Midbrain (tissue), 1 donor: ENCODE data around the gene NPAS3.

ENCODE experiments used
- DNase-seq: peaks from one replicate; lab custom pipeline; 2025; lab: John Stamatoyannopoulos, UW

The NPAS3 gene

GRCh38 chr14:33836203-33836899 lies 897.7 kb downstream of the NPAS3 start:
- no peak for DNase-seq

- DNase-seq, result no peak
Measured at GRCh38 chr14:33836900-33837577, 898.4 kb downstream of the NPAS3 start.

GRCh38 chr14:33837943-33838683 lies 899.4 kb downstream of the NPAS3 start:
- no peak for DNase-seq

- DNase-seq, result peak; percentile 85
Measured at GRCh38 chr14:33839193-33840076, 900.8 kb downstream of the NPAS3 start.

- no peak for DNase-seq
Measured at GRCh38 chr14:33840797-33841196, 902.1 kb downstream of the NPAS3 start.

- no peak for DNase-seq
Measured at GRCh38 chr14:33842299-33842698, 903.6 kb downstream of the NPAS3 start.

- no peak for DNase-seq
Measured at GRCh38 chr14:33844118-33844517, 905.4 kb downstream of the NPAS3 start.

GRCh38 chr14:33846100-33846824 lies 907.6 kb downstream of the NPAS3 start:
- DNase-seq, result peak; percentile 83

GRCh38 chr14:33847066-33847465 lies 908.4 kb downstream of the NPAS3 start:
- no peak for DNase-seq

GRCh38 chr14:33848009-33848408 lies 909.3 kb downstream of the NPAS3 start:
- no peak for DNase-seq

GRCh38 chr14:33848706-33849454 lies 910.2 kb downstream of the NPAS3 start:
- DNase-seq, result peak; percentile 78

GRCh38 chr14:33849455-33849801 lies 910.7 kb downstream of the NPAS3 start:
- DNase-seq, result no peak

- no peak for DNase-seq
Measured at GRCh38 chr14:33850826-33851225, 912.1 kb downstream of the NPAS3 start.

GRCh38 chr14:33851366-33851765 lies 912.7 kb downstream of the NPAS3 start:
- DNase-seq, result no peak

- DNase-seq, result no peak
Measured at GRCh38 chr14:33851931-33852330, 913.3 kb downstream of the NPAS3 start.
